Liver (tissue), 3 donors: Measurements from ENCODE around the gene FOXRED1.

Source experiments
- EGR1 ChIP-seq, 2 donors: IDR thresholded peaks; 2 replicates each; pipeline ENCODE4 v1.6.1; 2016 to 2018; ENCODE audit warnings: antibody characterized with exemption in 2 of 2, low read depth in 2 of 2
- FOXA1 ChIP-seq: IDR thresholded peaks from 2 replicates; pipeline ENCODE4 v1.6.1; 2016; ENCODE audit warnings: antibody characterized with exemption
- GABPA ChIP-seq, 2 donors: IDR thresholded peaks in 1 of 2; conservative IDR thresholded peaks in 1 of 2; 2 replicates each; pipeline ENCODE4 v1.6.1; 2016; ENCODE audit warnings: antibody characterized with exemption in 2 of 2, mild to moderate bottlenecking in 1 of 2, moderate library complexity in 1 of 2
- HNF4G ChIP-seq: IDR thresholded peaks from 2 replicates; pipeline ENCODE4 v1.6.1; 2016; ENCODE audit warnings: antibody characterized with exemption
- NR2F2 ChIP-seq: IDR thresholded peaks from 2 replicates; pipeline ENCODE4 v1.6.1; 2016; ENCODE audit warnings: antibody characterized with exemption
- RAD21 ChIP-seq, 2 donors: IDR thresholded peaks; 2 replicates each; pipeline ENCODE4 v1.6.1; 2016; ENCODE audit warnings: antibody characterized with exemption in 2 of 2, mild to moderate bottlenecking in 2 of 2
- RXRA ChIP-seq, 2 donors: IDR thresholded peaks; 2 replicates each; pipeline ENCODE4 v1.6.1; 2017 to 2018; ENCODE audit warnings: antibody characterized with exemption in 2 of 2, mild to moderate bottlenecking in 1 of 2
- TAF1 ChIP-seq: conservative IDR thresholded peaks from 2 replicates; pipeline ENCODE4 v1.6.1; 2016; ENCODE audit warnings: antibody characterized with exemption, mild to moderate bottlenecking
- YY1 ChIP-seq: IDR thresholded peaks from 2 replicates; pipeline ENCODE4 v1.6.1; 2016; ENCODE audit warnings: antibody characterized with exemption, mild to moderate bottlenecking
- TF ChIP-seq, protein P1 (sequence below): IDR thresholded peaks from 2 replicates; pipeline ENCODE4 v1.6.1; 2016; ENCODE audit warnings: antibody characterized with exemption, mild to moderate bottlenecking
- TF ChIP-seq, protein P2 (sequence below): fragments of 150-350 bp; IDR thresholded peaks from 2 replicates; pipeline ENCODE4 v1.5.1; 2017; ENCODE audit warnings: improper control_type of control experiment, low read depth, low read length; ENCODE audit not compliant: missing input control
- TF ChIP-seq, protein P3 (sequence below): IDR thresholded peaks from 2 replicates; pipeline ENCODE4 v1.6.1; 2016; ENCODE audit warnings: antibody characterized with exemption
- donor health status: healthy.
- donor health status: healthy.

DNA sequence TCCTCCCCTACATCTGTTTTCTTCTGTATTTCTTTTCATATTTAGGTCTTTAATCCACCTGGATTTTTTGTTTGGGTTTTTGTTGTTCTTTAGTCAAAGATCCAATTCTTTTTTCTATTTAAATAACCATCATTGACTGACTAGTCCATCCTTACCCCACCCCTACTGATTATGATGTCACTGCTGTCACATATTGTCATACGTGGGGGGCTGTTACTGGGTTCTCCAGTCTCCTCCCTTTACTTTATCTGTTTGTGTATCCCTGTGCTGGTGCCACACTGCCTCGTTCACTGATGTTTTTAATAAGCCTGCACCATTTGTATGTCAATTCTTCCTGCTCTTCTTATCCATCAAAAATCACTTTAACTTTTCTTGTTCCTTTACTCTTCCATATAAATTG, 28.1 kb downstream of the FOXRED1 start:
- TF ChIP-seq, protein P1, sequence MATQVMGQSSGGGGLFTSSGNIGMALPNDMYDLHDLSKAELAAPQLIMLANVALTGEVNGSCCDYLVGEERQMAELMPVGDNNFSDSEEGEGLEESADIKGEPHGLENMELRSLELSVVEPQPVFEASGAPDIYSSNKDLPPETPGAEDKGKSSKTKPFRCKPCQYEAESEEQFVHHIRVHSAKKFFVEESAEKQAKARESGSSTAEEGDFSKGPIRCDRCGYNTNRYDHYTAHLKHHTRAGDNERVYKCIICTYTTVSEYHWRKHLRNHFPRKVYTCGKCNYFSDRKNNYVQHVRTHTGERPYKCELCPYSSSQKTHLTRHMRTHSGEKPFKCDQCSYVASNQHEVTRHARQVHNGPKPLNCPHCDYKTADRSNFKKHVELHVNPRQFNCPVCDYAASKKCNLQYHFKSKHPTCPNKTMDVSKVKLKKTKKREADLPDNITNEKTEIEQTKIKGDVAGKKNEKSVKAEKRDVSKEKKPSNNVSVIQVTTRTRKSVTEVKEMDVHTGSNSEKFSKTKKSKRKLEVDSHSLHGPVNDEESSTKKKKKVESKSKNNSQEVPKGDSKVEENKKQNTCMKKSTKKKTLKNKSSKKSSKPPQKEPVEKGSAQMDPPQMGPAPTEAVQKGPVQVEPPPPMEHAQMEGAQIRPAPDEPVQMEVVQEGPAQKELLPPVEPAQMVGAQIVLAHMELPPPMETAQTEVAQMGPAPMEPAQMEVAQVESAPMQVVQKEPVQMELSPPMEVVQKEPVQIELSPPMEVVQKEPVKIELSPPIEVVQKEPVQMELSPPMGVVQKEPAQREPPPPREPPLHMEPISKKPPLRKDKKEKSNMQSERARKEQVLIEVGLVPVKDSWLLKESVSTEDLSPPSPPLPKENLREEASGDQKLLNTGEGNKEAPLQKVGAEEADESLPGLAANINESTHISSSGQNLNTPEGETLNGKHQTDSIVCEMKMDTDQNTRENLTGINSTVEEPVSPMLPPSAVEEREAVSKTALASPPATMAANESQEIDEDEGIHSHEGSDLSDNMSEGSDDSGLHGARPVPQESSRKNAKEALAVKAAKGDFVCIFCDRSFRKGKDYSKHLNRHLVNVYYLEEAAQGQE: no peak
- TF ChIP-seq, protein P2, sequence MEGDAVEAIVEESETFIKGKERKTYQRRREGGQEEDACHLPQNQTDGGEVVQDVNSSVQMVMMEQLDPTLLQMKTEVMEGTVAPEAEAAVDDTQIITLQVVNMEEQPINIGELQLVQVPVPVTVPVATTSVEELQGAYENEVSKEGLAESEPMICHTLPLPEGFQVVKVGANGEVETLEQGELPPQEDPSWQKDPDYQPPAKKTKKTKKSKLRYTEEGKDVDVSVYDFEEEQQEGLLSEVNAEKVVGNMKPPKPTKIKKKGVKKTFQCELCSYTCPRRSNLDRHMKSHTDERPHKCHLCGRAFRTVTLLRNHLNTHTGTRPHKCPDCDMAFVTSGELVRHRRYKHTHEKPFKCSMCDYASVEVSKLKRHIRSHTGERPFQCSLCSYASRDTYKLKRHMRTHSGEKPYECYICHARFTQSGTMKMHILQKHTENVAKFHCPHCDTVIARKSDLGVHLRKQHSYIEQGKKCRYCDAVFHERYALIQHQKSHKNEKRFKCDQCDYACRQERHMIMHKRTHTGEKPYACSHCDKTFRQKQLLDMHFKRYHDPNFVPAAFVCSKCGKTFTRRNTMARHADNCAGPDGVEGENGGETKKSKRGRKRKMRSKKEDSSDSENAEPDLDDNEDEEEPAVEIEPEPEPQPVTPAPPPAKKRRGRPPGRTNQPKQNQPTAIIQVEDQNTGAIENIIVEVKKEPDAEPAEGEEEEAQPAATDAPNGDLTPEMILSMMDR: no peak
- TF ChIP-seq FOXA1 (no peak), GABPA (IDR thresholded peaks at IDR 0.05 in 1 of 2, conservative IDR thresholded peaks at IDR 0.05 in 1 of 2) (no peak), RAD21 (IDR thresholded peaks at IDR 0.05) (no peak), TAF1 (no peak), YY1 (no peak), HNF4G (no peak), NR2F2 (no peak), RXRA (IDR thresholded peaks at IDR 0.05) (no peak), EGR1 (IDR thresholded peaks at IDR 0.05; ENCODE audit: low read depth in 2 of 2) (no peak)
- TF ChIP-seq, protein P3, sequence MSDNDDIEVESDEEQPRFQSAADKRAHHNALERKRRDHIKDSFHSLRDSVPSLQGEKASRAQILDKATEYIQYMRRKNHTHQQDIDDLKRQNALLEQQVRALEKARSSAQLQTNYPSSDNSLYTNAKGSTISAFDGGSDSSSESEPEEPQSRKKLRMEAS: no peak
